Measurements from ENCODE around the gene FMNL2. TPM values are rescaled to one million over a fixed set of nuclear protein-coding genes. Genes with fewer than 3 reads are reported as not detected.

Gene FMNL2
- total RNA-seq, 4 donors from 2014 or later, result 23.5 to 28.0 (median 23.8) TPM

DNA sequence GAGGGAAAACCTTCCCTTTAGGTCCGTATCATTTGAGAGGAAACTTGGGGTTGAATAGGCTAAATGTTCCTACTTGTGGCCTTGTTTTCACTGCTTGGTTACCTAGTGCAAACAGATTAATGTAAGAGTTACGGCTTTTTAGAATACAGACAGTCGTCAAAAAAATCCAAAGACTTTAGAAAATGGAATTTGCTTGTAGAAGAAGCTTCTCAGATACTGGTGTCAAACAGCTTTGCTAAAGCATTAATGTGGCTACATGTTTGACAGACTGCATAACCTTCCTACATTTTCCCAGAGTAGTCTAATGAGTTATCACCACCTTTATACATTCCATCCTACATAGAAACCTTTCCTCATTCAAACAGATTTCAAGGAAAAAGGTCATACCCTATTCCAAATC, 114.6 kb downstream of the FMNL2 start:
- no peak for DNase-seq (ENCODE audit: extremely low spot score)
- peaks cover 12 to 20% (median 16%) of the 10 kb centered on the region in 4 donors for H3K4me1 ChIP-seq
- no peaks in the 10 kb centered on the region for H3K27me3 ChIP-seq
- TF ChIP-seq POLR2AphosphoS5 (IDR thresholded peaks at IDR 0.05) (no peak), EP300 (IDR thresholded peaks at IDR 0.05) (no peak), POLR2A (IDR thresholded peaks at IDR 0.05; ENCODE audit: low read depth) (no peak)
- TF ChIP-seq, protein P1, sequence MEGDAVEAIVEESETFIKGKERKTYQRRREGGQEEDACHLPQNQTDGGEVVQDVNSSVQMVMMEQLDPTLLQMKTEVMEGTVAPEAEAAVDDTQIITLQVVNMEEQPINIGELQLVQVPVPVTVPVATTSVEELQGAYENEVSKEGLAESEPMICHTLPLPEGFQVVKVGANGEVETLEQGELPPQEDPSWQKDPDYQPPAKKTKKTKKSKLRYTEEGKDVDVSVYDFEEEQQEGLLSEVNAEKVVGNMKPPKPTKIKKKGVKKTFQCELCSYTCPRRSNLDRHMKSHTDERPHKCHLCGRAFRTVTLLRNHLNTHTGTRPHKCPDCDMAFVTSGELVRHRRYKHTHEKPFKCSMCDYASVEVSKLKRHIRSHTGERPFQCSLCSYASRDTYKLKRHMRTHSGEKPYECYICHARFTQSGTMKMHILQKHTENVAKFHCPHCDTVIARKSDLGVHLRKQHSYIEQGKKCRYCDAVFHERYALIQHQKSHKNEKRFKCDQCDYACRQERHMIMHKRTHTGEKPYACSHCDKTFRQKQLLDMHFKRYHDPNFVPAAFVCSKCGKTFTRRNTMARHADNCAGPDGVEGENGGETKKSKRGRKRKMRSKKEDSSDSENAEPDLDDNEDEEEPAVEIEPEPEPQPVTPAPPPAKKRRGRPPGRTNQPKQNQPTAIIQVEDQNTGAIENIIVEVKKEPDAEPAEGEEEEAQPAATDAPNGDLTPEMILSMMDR (IDR thresholded peaks at IDR 0.05), result no peak
- no peak overlapping the region for H3K4me3 ChIP-seq
- no peak overlapping the region for H3K27ac ChIP-seq (replicated peaks in 1 of 4)
- 83% methylated on average over 3 of the region's 3 CpGs for WGBS
- H3K36me3 ChIP-seq, result no peaks in the 10 kb centered on the region
- H3K9me3 ChIP-seq, result no peaks in the 10 kb centered on the region
- intact Hi-C loops (cut with DNase I), result no loop called here

DNA sequence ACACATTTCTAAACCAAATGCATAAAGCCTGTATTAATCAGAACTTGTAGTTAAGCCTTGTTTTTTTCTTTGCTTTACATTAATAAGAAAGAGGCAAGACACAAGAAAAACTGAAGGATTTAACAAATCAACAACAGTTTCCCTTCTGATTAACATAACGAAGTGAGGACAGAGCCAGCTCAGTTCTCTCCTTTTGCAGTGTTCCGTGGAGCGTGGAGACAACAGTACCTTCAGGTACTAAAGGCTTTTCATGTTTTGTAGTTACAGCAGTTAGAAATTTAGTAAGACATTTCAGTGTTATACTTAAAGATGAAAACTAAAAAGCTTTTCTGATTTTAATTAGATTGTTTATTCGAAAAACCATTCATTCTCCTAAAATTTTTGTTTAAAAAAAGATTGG, 115.2 kb downstream of the FMNL2 start:
- Histone ChIP-seq H3K9me3 (no peaks in the 10 kb centered on the region), H3K36me3 (no peaks in the 10 kb centered on the region), H3K4me1 (peaks cover 6 to 14% (median 10%) of the 10 kb centered on the region in 4 donors), H3K4me3 (no peak overlapping the region), H3K27me3 (no peaks in the 10 kb centered on the region), H3K27ac (replicated peaks in 1 of 4) (no peak overlapping the region)
- no peak for TF ChIP-seq EP300 (IDR thresholded peaks at IDR 0.05)
- no peak for TF ChIP-seq POLR2AphosphoS5 (IDR thresholded peaks at IDR 0.05)
- TF ChIP-seq POLR2A (IDR thresholded peaks at IDR 0.05; ENCODE audit: low read depth), result no peak
- TF ChIP-seq, protein P1 (IDR thresholded peaks at IDR 0.05), result no peak
- DNase-seq (ENCODE audit: extremely low spot score), result no peak
- 96% methylated on average over 4 of the region's 4 CpGs for WGBS
- intact Hi-C loops (cut with DNase I), result no loop called here

DNA sequence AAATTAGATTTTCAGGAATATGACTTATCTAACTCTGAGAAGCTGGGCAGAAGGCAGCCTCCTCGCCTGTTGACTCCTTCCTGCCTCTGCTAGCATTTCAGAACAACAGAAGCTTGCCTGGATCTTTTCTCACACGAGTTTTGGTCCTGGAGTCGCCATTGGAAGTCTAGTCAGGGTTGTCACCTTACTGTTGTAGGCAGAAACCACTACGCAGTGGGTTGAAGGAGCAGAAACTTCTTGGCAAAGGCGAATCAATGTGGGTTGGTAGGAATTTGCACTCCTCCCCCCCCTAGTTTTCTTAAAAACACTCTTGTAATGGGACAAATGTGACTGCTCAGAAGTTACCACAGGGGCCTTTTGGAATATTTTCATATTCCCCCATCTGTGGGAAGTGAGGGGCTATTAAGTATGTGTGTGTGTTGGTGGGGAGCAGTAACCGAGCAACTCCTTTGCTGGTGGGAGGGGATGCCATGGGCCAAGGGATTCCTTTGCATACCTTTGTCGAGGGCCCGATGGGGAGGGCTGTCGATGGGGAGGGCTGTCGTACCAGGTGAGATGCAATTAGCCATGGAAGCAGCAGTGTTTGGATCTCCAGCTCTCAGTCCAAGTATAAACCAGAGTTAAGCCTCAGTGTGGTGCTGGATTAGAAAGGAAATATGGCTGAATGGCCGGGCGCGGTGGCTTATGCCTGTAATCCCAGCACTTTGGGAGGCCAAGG, 117.4 kb downstream of the FMNL2 start:
- Histone ChIP-seq H3K4me3 (no peak overlapping the region), H3K27me3 (no peaks in the 10 kb centered on the region), H3K9me3 (no peaks in the 10 kb centered on the region), H3K36me3 (no peaks in the 10 kb centered on the region), H3K4me1 (no peaks in the 10 kb centered on the region), H3K27ac (replicated peaks in 1 of 4) (peak overlapping the region in 1 of 4 donors; percentile 33)
- TF ChIP-seq, protein P1 (IDR thresholded peaks at IDR 0.05), result no peak
- intact Hi-C loops (cut with DNase I), result no loop called here
- WGBS, result 88% methylated on average over 13 of the region's 13 CpGs
- DNase-seq (ENCODE audit: extremely low spot score), result no peak

DNA sequence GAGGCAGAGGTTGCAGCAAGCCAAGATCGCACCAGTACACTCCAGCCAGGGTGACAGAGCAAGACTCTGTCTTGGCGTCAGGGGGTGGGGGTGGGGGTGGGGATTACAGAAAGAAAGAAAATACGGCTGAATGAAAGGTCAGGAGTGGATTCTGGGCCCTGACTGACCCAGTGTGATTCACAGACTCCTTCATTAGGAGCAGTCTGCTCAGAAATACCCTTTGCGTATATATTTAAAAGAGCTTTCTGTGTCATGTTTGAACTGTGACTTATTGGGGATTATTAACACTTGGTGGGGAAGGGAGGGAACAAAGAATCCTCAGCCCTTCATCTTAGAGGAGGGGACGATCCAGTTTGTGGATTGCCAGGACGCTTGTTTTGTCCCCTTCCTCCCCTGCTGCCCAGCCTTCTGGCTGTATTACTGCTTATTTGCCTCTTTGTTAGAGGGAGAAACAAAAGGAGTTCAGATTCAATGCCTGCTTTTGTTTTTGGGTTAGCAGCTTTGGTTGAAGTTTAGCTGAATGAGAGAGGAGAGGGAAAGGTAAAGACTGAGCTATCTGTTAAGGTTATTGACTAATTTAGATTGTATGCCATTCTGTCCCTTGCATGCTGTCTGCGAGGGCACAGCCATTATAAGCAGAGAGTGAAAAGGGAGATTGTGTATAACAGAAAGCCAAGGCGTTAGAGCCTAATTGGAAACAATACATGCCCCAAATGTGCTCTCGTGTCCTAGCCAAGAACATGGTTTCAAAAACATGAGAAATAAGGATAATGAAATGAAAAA, 118.3 kb downstream of the FMNL2 start:
- Histone ChIP-seq H3K4me1 (no peaks in the 10 kb centered on the region), H3K9me3 (no peaks in the 10 kb centered on the region), H3K27ac (replicated peaks in 1 of 4) (peak overlapping the region in 1 of 4 donors; percentile 33), H3K27me3 (no peaks in the 10 kb centered on the region), H3K36me3 (no peaks in the 10 kb centered on the region), H3K4me3 (no peak overlapping the region)
- intact Hi-C loops (cut with DNase I), result no loop called here
- DNase-seq (ENCODE audit: extremely low spot score), result no peak
- TF ChIP-seq, protein P1 (IDR thresholded peaks at IDR 0.05), result no peak
- TF ChIP-seq EP300 (IDR thresholded peaks at IDR 0.05) (no peak), POLR2AphosphoS5 (IDR thresholded peaks at IDR 0.05) (no peak), POLR2A (IDR thresholded peaks at IDR 0.05; ENCODE audit: low read depth) (no peak)
- 82% methylated on average over 9 of the region's 9 CpGs for WGBS

Data from esophagus muscularis mucosa (tissue), 4 donors.